Measurements from ENCODE around the gene CDK5RAP3. TPM values are rescaled to one million over a fixed set of nuclear protein-coding genes. Genes with fewer than 3 reads are reported as not detected.

The CDK5RAP3 gene
- polyA plus RNA-seq, 1 of the 3 experiments (the other 2 are of a cell fraction) = 208 TPM

DNA sequence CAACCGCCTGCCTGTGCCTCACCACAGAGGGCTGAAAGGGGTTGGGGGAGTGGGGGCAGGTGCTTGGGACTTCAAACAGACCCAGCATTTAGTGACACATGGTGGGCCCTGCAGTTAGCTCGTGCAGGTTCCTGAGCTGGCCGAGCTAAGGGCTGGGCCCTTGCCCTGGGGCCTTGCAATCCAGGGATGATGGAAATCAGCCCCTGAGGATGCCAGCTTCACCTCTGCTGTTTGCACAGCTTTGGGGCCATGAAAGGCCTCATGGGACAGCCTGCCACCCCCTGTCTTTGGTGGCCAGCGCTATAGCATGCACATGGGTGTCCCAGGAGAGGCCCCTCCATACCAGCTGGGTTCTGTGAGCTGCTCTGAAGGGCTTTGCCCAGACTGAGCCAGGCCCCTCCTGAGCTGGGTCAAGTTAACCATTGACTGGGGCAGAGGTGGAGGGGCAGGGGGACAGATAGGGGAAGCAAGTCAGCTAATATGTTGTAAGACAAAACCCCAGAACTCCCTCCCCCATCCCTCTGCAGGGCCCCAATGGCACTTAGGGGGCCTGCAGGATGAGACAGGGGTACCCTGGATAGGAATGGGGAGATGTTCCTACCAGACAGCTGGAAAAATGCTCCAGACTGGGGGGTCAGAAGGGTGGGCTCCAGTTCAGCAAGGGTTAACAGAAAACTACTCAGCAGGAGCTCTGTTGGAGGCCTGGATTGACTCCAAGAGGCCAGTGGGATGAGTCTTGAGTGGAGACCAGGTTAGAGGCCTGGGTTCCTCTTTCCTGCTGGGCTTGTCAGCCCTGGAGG, 13.9 kb upstream of the CDK5RAP3 start:
- CTCF ChIA-PET = interaction anchor here (0.6 to 41.6 kb wide), 8 partner anchors 1 to 630 kb away, joined by 3 to 1216 read pairs (median 12); partner anchors contain the start of genes CDK5RAP3, PNPO and PRR15L
- H3K9me2 ChIP-seq = no peaks in the 10 kb centered on the region
- H2AFZ ChIP-seq (ENCODE audit: low read depth) = no peak overlapping the region
- no peaks in the 10 kb centered on the region for H4K20me1 ChIP-seq (ENCODE audit: insufficient read depth)
- TF ChIP-seq MXI1 (IDR thresholded peaks at IDR 0.05; ENCODE audit: low read depth, low read length) = no peak
- TF ChIP-seq, protein P1, sequence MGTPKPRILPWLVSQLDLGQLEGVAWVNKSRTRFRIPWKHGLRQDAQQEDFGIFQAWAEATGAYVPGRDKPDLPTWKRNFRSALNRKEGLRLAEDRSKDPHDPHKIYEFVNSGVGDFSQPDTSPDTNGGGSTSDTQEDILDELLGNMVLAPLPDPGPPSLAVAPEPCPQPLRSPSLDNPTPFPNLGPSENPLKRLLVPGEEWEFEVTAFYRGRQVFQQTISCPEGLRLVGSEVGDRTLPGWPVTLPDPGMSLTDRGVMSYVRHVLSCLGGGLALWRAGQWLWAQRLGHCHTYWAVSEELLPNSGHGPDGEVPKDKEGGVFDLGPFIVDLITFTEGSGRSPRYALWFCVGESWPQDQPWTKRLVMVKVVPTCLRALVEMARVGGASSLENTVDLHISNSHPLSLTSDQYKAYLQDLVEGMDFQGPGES (IDR thresholded peaks at IDR 0.05; ENCODE audit: low read depth, low read length) = no peak
- no peak for DNase-seq
- POLR2A ChIA-PET = interaction anchor here (0.7 to 1.1 kb wide), 3 partner anchors 10 to 16 kb away, joined by 4 read pairs; partner anchors contain the start of gene PNPO
- no peak overlapping the region for H3K4me3 ChIP-seq (ENCODE audit: low read depth in 2 of 2, low read length in 1 of 2)
- H3K27me3 ChIP-seq (ENCODE audit: insufficient read depth) = no peaks in the 10 kb centered on the region
- peak overlapping the region; percentile 45 for H3K4me2 ChIP-seq
- 74% methylated on average over 2 of the region's 4 CpGs for WGBS (ENCODE audit: low lambda C conversion rate)
- H3K27ac ChIP-seq (ENCODE audit: low read depth in 2 of 2, low read length in 1 of 2) = no peak overlapping the region
- H3K9me3 ChIP-seq = no peaks in the 10 kb centered on the region
- H3K36me3 ChIP-seq (replicated peaks in 1 of 2; ENCODE audit: control insufficient read depth in 1 of 2, insufficient read depth in 2 of 2, low read length in 1 of 2) = no peaks in the 10 kb centered on the region
- no peaks in the 10 kb centered on the region for H3F3A ChIP-seq (replicated peaks; ENCODE audit: insufficient read depth)
- no peak overlapping the region for H3K9ac ChIP-seq
- no peaks in the 10 kb centered on the region for H3K79me2 ChIP-seq (ENCODE audit: insufficient read depth)
- peaks cover 0 to 10% of the 10 kb centered on the region in 2 experiments; a peak in 3 of 4 replicates for H3K4me1 ChIP-seq (ENCODE audit: control insufficient read depth in 1 of 2, insufficient read depth in 2 of 2, low read depth in 1 of 2, low read length in 1 of 2)

DNA sequence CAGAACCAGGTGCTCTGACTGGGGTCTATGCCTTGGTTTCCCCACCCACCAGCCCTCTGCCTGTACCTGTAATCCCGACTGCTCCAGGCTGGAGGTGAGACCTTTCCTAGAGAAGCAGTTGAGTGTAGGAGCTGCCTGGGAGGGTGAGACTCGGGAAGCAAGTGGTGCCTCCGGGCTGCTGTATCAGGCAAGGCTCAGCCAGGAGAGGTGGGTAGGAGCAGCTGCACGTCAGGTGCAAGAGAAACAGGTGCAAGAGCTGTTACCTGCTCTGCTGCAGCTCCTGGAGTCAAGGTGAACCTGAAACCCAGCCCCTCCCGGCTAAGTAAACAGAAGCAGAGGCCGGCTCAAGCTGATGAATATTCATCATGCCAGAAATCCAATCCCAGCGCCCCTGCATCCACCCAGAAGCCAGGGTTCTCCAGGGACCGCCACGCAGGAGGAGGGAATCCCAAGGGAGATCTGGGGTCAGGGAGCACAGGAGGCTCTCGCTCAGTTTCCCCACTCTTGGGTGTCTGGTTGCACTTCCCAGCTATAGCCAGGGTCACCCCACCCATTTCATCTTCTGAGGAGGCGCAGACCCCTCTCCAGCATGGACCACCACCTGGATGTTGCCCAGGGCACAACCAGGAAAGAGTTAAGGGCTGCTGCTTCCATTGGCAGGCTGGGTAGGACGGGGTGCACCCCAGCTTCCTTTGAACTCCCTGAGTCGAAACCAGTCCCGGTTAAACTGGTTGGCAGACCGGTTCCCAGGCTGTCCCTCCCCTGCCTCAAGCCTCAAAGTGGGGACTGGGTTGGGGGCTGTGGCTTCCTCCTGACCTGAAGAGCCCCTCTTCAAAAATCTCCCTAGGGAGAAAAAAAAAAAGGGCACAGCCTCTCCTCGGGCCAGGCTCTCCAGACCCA, 13.1 kb upstream of the CDK5RAP3 start, which contains the start of gene PRR15L:
Gene PRR15L (minus strand): TSS at position 293 of the 900 bp plus-strand sequence. CDS start 4,649 bp downstream, outside the sequence.
- peaks cover 0 to 10% of the 10 kb centered on the region in 2 experiments; a peak in 3 of 4 replicates for H3K4me1 ChIP-seq (ENCODE audit: control insufficient read depth in 1 of 2, insufficient read depth in 2 of 2, low read depth in 1 of 2, low read length in 1 of 2)
- H3K79me2 ChIP-seq (ENCODE audit: insufficient read depth) = no peaks in the 10 kb centered on the region
- no peaks in the 10 kb centered on the region for H3K9me3 ChIP-seq
- TF ChIP-seq, protein P2, sequence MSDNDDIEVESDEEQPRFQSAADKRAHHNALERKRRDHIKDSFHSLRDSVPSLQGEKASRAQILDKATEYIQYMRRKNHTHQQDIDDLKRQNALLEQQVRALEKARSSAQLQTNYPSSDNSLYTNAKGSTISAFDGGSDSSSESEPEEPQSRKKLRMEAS (IDR thresholded peaks at IDR 0.05; ENCODE audit: low read depth) = no peak
- TF ChIP-seq, protein P3, sequence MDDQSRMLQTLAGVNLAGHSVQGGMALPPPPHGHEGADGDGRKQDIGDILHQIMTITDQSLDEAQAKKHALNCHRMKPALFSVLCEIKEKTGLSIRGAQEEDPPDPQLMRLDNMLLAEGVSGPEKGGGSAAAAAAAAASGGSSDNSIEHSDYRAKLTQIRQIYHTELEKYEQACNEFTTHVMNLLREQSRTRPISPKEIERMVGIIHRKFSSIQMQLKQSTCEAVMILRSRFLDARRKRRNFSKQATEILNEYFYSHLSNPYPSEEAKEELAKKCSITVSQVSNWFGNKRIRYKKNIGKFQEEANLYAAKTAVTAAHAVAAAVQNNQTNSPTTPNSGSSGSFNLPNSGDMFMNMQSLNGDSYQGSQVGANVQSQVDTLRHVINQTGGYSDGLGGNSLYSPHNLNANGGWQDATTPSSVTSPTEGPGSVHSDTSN (IDR thresholded peaks at IDR 0.05) = no peak
- TF ChIP-seq ELF1 (IDR thresholded peaks at IDR 0.05) = no peak
- no peak for TF ChIP-seq NRF1 (IDR thresholded peaks at IDR 0.05; ENCODE audit: low read depth, low read length)
- TF ChIP-seq RXRA (IDR thresholded peaks at IDR 0.05; ENCODE audit: borderline replicate concordance, low read depth) = no peak
- TF ChIP-seq GATA2 (CRISPR knock-in tag; IDR thresholded peaks at IDR 0.05) = no peak
- no peak for TF ChIP-seq SMC3 (IDR thresholded peaks at IDR 0.05; ENCODE audit: low read depth, low read length)
- TF ChIP-seq NFIC (IDR thresholded peaks at IDR 0.05; ENCODE audit: borderline replicate concordance) = no peak
- TF ChIP-seq TEAD4 (IDR thresholded peaks at IDR 0.05; ENCODE audit: borderline replicate concordance, insufficient read depth) = no peak
- no peak for TF ChIP-seq JUND (IDR thresholded peaks at IDR 0.05)
- no peak for TF ChIP-seq CHD2 (IDR thresholded peaks at IDR 0.05; ENCODE audit: low read length, partially characterized antibody)
- TF ChIP-seq FOXJ3 (CRISPR knock-in tag; IDR thresholded peaks at IDR 0.05) = no peak
- no peak for TF ChIP-seq RFX5 (IDR thresholded peaks at IDR 0.05; ENCODE audit: low read length)
- H2AFZ ChIP-seq (ENCODE audit: low read depth) = no peak within 1 kb of the TSS
- H3K36me3 ChIP-seq (replicated peaks in 1 of 2; ENCODE audit: control insufficient read depth in 1 of 2, insufficient read depth in 2 of 2, low read length in 1 of 2) = no peaks in the 10 kb centered on the region
- POLR2A ChIA-PET = interaction anchor here (1.0 to 1.1 kb wide), 2 partner anchors 10 to 16 kb away, joined by 4 read pairs; partner anchors contain the start of gene PNPO
- no peak for DNase-seq
- no peak within 1 kb of the TSS for H3K27ac ChIP-seq (ENCODE audit: low read depth in 2 of 2, low read length in 1 of 2)
- H3K4me3 ChIP-seq (ENCODE audit: low read depth in 2 of 2, low read length in 1 of 2) = no peak within 1 kb of the TSS
- CTCF ChIA-PET = interaction anchor here (1.1 to 41.6 kb wide), 6 partner anchors 1 to 192 kb away, joined by 3 to 1216 read pairs (median 258); partner anchors contain the start of genes CDK5RAP3, PNPO and PRR15L
- no peaks in the 10 kb centered on the region for H3K9me2 ChIP-seq
- no peaks in the 10 kb centered on the region for H3F3A ChIP-seq (replicated peaks; ENCODE audit: insufficient read depth)
- H4K20me1 ChIP-seq (ENCODE audit: insufficient read depth) = no peaks in the 10 kb centered on the region
- no peak within 1 kb of the TSS for H3K9ac ChIP-seq
- 75% methylated on average over 14 of the region's 16 CpGs for WGBS (ENCODE audit: low lambda C conversion rate)
- peak within 1 kb of the TSS; percentile 45 for H3K4me2 ChIP-seq
- H3K27me3 ChIP-seq (ENCODE audit: insufficient read depth) = no peaks in the 10 kb centered on the region

Measured in SK-N-SH (cell line).